ENCODE results near the gene IL2RG. TPM values are rescaled to one million over a fixed set of nuclear protein-coding genes. Genes with fewer than 3 reads are reported as not detected.

Gene IL2RG
- total and polyA plus RNA-seq, 4 donors = 2.2 to 4.0 (median 3.3) TPM

DNA sequence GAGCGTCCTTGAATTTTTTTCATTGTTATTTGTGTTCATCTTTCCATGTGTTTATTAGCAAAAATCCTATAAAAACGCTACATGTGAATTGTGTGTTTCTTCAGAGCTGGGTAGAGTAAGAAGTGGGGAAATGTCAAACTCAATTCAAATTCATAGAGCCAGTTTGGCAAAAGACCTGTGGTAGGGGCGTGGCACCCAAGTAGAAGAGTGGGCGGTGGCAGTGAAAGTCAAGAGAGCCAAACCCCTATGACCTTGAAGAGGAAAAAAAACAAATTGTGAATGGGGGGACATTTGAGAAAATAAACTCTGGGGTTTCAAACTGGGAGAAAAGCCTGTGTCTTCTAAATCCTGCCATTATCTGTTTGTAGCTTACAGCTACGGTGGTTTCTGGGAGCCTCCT is 20.1 kb downstream of the IL2RG start:
- Histone ChIP-seq H3K4me1 (ENCODE audit: control insufficient read depth in 4 of 4, insufficient read depth in 4 of 4, low read length in 3 of 4) (peaks cover 2 to 6% (median 4%) of the 10 kb centered on the region in 4 donors), H3K27me3 (ENCODE audit: control insufficient read depth in 4 of 4, insufficient read depth in 4 of 4, low read length in 3 of 4) (no peaks in the 10 kb centered on the region), H3K36me3 (ENCODE audit: control insufficient read depth in 4 of 4, insufficient read depth in 3 of 4, low read depth in 1 of 4, low read length in 3 of 4) (no peaks in the 10 kb centered on the region), H3K9ac (ENCODE audit: low read depth in 1 of 2, low read length in 2 of 2) (no peak overlapping the region), H3K4me3 (ENCODE audit: low read depth in 1 of 3, low read length in 3 of 3) (no peak overlapping the region), H3K9me3 (ENCODE audit: control insufficient read depth in 4 of 4, low read length in 3 of 4) (no peaks in the 10 kb centered on the region), H3K27ac (ENCODE audit: low read depth in 1 of 2, low read length in 2 of 2) (no peak overlapping the region)
- DNase-seq (ENCODE audit: low spot score) = no peak
- TF ChIP-seq, protein P1, sequence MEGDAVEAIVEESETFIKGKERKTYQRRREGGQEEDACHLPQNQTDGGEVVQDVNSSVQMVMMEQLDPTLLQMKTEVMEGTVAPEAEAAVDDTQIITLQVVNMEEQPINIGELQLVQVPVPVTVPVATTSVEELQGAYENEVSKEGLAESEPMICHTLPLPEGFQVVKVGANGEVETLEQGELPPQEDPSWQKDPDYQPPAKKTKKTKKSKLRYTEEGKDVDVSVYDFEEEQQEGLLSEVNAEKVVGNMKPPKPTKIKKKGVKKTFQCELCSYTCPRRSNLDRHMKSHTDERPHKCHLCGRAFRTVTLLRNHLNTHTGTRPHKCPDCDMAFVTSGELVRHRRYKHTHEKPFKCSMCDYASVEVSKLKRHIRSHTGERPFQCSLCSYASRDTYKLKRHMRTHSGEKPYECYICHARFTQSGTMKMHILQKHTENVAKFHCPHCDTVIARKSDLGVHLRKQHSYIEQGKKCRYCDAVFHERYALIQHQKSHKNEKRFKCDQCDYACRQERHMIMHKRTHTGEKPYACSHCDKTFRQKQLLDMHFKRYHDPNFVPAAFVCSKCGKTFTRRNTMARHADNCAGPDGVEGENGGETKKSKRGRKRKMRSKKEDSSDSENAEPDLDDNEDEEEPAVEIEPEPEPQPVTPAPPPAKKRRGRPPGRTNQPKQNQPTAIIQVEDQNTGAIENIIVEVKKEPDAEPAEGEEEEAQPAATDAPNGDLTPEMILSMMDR (IDR thresholded peaks at IDR 0.05; ENCODE audit: low read depth, low read length, missing input control) = no peak
- TF ChIP-seq, protein P2, sequence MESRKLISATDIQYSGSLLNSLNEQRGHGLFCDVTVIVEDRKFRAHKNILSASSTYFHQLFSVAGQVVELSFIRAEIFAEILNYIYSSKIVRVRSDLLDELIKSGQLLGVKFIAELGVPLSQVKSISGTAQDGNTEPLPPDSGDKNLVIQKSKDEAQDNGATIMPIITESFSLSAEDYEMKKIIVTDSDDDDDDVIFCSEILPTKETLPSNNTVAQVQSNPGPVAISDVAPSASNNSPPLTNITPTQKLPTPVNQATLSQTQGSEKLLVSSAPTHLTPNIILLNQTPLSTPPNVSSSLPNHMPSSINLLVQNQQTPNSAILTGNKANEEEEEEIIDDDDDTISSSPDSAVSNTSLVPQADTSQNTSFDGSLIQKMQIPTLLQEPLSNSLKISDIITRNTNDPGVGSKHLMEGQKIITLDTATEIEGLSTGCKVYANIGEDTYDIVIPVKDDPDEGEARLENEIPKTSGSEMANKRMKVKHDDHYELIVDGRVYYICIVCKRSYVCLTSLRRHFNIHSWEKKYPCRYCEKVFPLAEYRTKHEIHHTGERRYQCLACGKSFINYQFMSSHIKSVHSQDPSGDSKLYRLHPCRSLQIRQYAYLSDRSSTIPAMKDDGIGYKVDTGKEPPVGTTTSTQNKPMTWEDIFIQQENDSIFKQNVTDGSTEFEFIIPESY (IDR thresholded peaks at IDR 0.05) = no peak
- TF ChIP-seq, protein P3, sequence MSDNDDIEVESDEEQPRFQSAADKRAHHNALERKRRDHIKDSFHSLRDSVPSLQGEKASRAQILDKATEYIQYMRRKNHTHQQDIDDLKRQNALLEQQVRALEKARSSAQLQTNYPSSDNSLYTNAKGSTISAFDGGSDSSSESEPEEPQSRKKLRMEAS (IDR thresholded peaks at IDR 0.05) = no peak
- TF ChIP-seq GABPA (IDR thresholded peaks at IDR 0.05 in 1 of 2, conservative IDR thresholded peaks at IDR 0.05 in 1 of 2) = no peak
- TF ChIP-seq FOXA1 (IDR thresholded peaks at IDR 0.05) = no peak
- no peak for TF ChIP-seq JUND (IDR thresholded peaks at IDR 0.05)
- TF ChIP-seq SP1 (IDR thresholded peaks at IDR 0.05) = no peak
- 93% methylated on average over 5 of the region's 5 CpGs for WGBS

DNA sequence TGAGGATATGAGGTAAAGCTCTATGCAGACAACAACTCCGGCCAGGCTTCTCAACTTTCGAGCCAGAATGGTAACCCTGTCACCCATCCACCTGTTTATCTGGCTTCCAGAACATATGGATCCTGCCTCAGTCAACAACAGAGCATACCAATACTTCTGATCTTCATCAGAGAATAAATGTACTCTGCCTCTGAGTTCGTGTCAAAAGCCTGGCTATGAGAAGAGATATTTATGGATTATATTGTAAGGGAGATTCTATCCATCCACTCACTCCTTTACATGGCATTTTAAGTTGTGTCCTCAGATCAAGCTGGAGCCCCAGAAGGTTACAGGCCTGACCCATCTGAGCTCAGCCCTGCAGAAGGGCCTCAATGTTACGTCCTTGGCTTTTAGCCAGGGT is 25.5 kb downstream of the IL2RG start:
- Histone ChIP-seq H3K4me1 (ENCODE audit: control insufficient read depth in 4 of 4, insufficient read depth in 4 of 4, low read length in 3 of 4) (no peaks in the 10 kb centered on the region), H3K9ac (ENCODE audit: low read depth in 1 of 2, low read length in 2 of 2) (no peak overlapping the region), H3K9me3 (ENCODE audit: control insufficient read depth in 4 of 4, low read length in 3 of 4) (no peaks in the 10 kb centered on the region), H3K4me3 (ENCODE audit: low read depth in 1 of 3, low read length in 3 of 3) (no peak overlapping the region), H3K27ac (ENCODE audit: low read depth in 1 of 2, low read length in 2 of 2) (no peak overlapping the region), H3K36me3 (ENCODE audit: control insufficient read depth in 4 of 4, insufficient read depth in 3 of 4, low read depth in 1 of 4, low read length in 3 of 4) (no peaks in the 10 kb centered on the region), H3K27me3 (ENCODE audit: control insufficient read depth in 4 of 4, insufficient read depth in 4 of 4, low read length in 3 of 4) (no peaks in the 10 kb centered on the region)
- no peak for TF ChIP-seq HNF4G (IDR thresholded peaks at IDR 0.05)
- no peak for TF ChIP-seq SP1 (IDR thresholded peaks at IDR 0.05)
- TF ChIP-seq TAF1 (conservative IDR thresholded peaks at IDR 0.05) = no peak
- no peak for TF ChIP-seq GABPA (IDR thresholded peaks at IDR 0.05 in 1 of 2, conservative IDR thresholded peaks at IDR 0.05 in 1 of 2)
- no peak for TF ChIP-seq YY1 (IDR thresholded peaks at IDR 0.05)
- no peak for TF ChIP-seq FOXA2 (IDR thresholded peaks at IDR 0.05)
- TF ChIP-seq JUND (IDR thresholded peaks at IDR 0.05) = no peak
- no peak for TF ChIP-seq RXRA (IDR thresholded peaks at IDR 0.05)
- no peak for TF ChIP-seq FOXA1 (IDR thresholded peaks at IDR 0.05)
- TF ChIP-seq, protein P2 (IDR thresholded peaks at IDR 0.05) = no peak
- no peak for TF ChIP-seq HNF4A (conservative IDR thresholded peaks at IDR 0.05)
- TF ChIP-seq, protein P4, sequence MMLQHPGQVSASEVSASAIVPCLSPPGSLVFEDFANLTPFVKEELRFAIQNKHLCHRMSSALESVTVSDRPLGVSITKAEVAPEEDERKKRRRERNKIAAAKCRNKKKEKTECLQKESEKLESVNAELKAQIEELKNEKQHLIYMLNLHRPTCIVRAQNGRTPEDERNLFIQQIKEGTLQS (IDR thresholded peaks at IDR 0.05) = no peak
- TF ChIP-seq, protein P3 (IDR thresholded peaks at IDR 0.05) = no peak
- TF ChIP-seq, protein P1 (IDR thresholded peaks at IDR 0.05; ENCODE audit: low read depth, low read length, missing input control) = no peak
- WGBS = 79% methylated on average over 4 of the region's 4 CpGs
- DNase-seq (ENCODE audit: low spot score) = no peak

Measured in liver (tissue), 9 donors.